H9 (cell line): ENCODE measurements around the gene VAMP2. TPM values are rescaled to one million over a fixed set of nuclear protein-coding genes. Genes with fewer than 3 reads are reported as not detected.

Experiments
- DNase-seq: peaks from one replicate; pipeline ENCODE4 v3.0.0-alpha.2; 2017
- H2AFZ ChIP-seq: one replicate; pipeline ENCODE4 v1.6.1; 2013; ENCODE audit warnings: mild to moderate bottlenecking, low read length, control low read depth, moderate library complexity
- H2AK5ac ChIP-seq: 2 replicates; pipeline ENCODE4 v1.6.1; 2013; ENCODE audit warnings: low read length, control low read depth, mixed read lengths; ENCODE audit not compliant: insufficient read length
- H2BK120ac ChIP-seq: one replicate; pipeline ENCODE4 v1.6.1; 2013; ENCODE audit warnings: low read depth, mild to moderate bottlenecking, low read length, control low read depth, inconsistent platforms; ENCODE audit not compliant: poor library complexity, severe bottlenecking
- H2BK12ac ChIP-seq: 2 replicates; pipeline ENCODE4 v1.6.1; 2013; ENCODE audit warnings: low read length, control low read depth, mixed read lengths, low read depth; ENCODE audit not compliant: insufficient read length
- H2BK15ac ChIP-seq: 2 replicates; pipeline ENCODE4 v1.6.1; 2013; ENCODE audit warnings: low read depth, low read length, control low read depth
- H2BK20ac ChIP-seq: one replicate; pipeline ENCODE4 v1.6.1; 2013; ENCODE audit warnings: low read depth, mild to moderate bottlenecking, low read length, control low read depth, inconsistent platforms; ENCODE audit not compliant: poor library complexity, severe bottlenecking
- H2BK5ac ChIP-seq: 2 replicates; pipeline ENCODE4 v1.6.1; 2013; ENCODE audit warnings: low read length, control low read depth, mixed read lengths; ENCODE audit not compliant: insufficient read length
- H3K14ac ChIP-seq: 2 replicates; pipeline ENCODE4 v1.6.1; 2013; ENCODE audit warnings: low read length, control low read depth; ENCODE audit not compliant: insufficient read depth
- H3K18ac ChIP-seq: 2 replicates; pipeline ENCODE4 v1.6.1; 2013; ENCODE audit warnings: low read depth, mild to moderate bottlenecking, mixed read lengths, low read length, control low read depth; ENCODE audit not compliant: insufficient read length
- H3K23ac ChIP-seq: 2 replicates; pipeline ENCODE4 v1.6.1; 2013; ENCODE audit warnings: low read length, control low read depth, mixed read lengths, low read depth; ENCODE audit not compliant: insufficient read length
- H3K23me2 ChIP-seq: 2 replicates; pipeline ENCODE4 v1.6.1; 2013; ENCODE audit warnings: low read depth, mild to moderate bottlenecking, mixed read lengths, low read length, control low read depth; ENCODE audit not compliant: insufficient read length, poor library complexity, severe bottlenecking
- H3K27ac ChIP-seq: 2 replicates; pipeline ENCODE4 v1.5.1; 2013; ENCODE audit warnings: low read length, control low read depth, mixed read lengths, low read depth; ENCODE audit not compliant: insufficient read length
- H3K27me3 ChIP-seq: 2 replicates; pipeline ENCODE4 v1.6.1; 2013; ENCODE audit warnings: low read length, control low read depth, inconsistent platforms; ENCODE audit not compliant: insufficient read depth
- H3K4ac ChIP-seq: 2 replicates; pipeline ENCODE4 v1.6.1; 2013; ENCODE audit warnings: low read depth, mild to moderate bottlenecking, control low read depth, inconsistent platforms, low read length, moderate library complexity
- H3K4me1 ChIP-seq: 2 replicates; pipeline ENCODE4 v1.6.1; 2013; ENCODE audit warnings: low read length, control low read depth, inconsistent platforms; ENCODE audit not compliant: insufficient read depth
- H3K4me2 ChIP-seq: 2 replicates; pipeline ENCODE4 v1.6.1; 2013; ENCODE audit warnings: low read length, control low read depth, mixed read lengths; ENCODE audit not compliant: insufficient read length, insufficient read depth
- H3K56ac ChIP-seq: 2 replicates; pipeline ENCODE4 v1.6.1; 2013; ENCODE audit warnings: low read depth, mild to moderate bottlenecking, mixed read lengths, low read length, control low read depth; ENCODE audit not compliant: insufficient read length
- H3K79me1 ChIP-seq: 2 replicates; pipeline ENCODE4 v1.6.1; 2013; ENCODE audit warnings: low read depth, mild to moderate bottlenecking, moderate library complexity, low read length, control low read depth, inconsistent platforms; ENCODE audit not compliant: insufficient read depth, poor library complexity, severe bottlenecking
- H3K79me2 ChIP-seq: 2 replicates; pipeline ENCODE4 v1.6.1; 2013; ENCODE audit warnings: low read length, control low read depth, inconsistent platforms; ENCODE audit not compliant: insufficient read depth
- H3K9ac ChIP-seq: 2 replicates; pipeline ENCODE4 v1.6.1; 2013; ENCODE audit warnings: low read length, control low read depth, mixed read lengths; ENCODE audit not compliant: insufficient read length; ENCODE audit errors: extremely low read depth
- H3K9me3 ChIP-seq: one replicate; pipeline ENCODE4 v1.6.1; 2013; ENCODE audit warnings: low read depth, low read length, inconsistent platforms; ENCODE audit not compliant: control insufficient read depth
- H3T11ph ChIP-seq: one replicate; pipeline ENCODE4 v1.6.1; 2013; ENCODE audit warnings: mild to moderate bottlenecking, low read length, control low read depth, inconsistent platforms
- H4K20me1 ChIP-seq: one replicate; pipeline ENCODE4 v1.6.1; 2013; ENCODE audit not compliant: control insufficient read depth, insufficient read length, insufficient read depth
- H4K5ac ChIP-seq: 2 replicates; pipeline ENCODE4 v1.6.1; 2013; ENCODE audit warnings: low read depth, mild to moderate bottlenecking, mixed read lengths, low read length, control low read depth; ENCODE audit not compliant: insufficient read length
- H4K8ac ChIP-seq: replicated peaks from 2 replicates; pipeline ENCODE4 v1.6.1; 2013; ENCODE audit warnings: low read length, control low read depth, mixed read lengths, low read depth; ENCODE audit not compliant: insufficient read length
- H4K91ac ChIP-seq: 2 replicates; pipeline ENCODE4 v1.6.1; 2013; ENCODE audit warnings: low read depth, mild to moderate bottlenecking, moderate library complexity, mixed read lengths, low read length, control low read depth; ENCODE audit not compliant: insufficient read length
- H3K27ac Mint-ChIP-seq, 3 experiments: 2 replicates in 2 of 3; 3 replicates in 1 of 3; pipeline ENCODE4 v1.8.0; 2020 to 2021; ENCODE audit warnings: mixed read lengths in 3 of 3, mild to moderate bottlenecking in 1 of 3, moderate library complexity in 1 of 3
- H3K27me3 Mint-ChIP-seq: 2 replicates; pipeline ENCODE4 v1.8.0; 2021; ENCODE audit warnings: low read depth, mild to moderate bottlenecking, moderate library complexity, mixed read lengths
- H3K36me3 Mint-ChIP-seq, 3 experiments: 2 replicates in 2 of 3; 3 replicates in 1 of 3; pipeline ENCODE4 v1.8.0; 2020 to 2021; ENCODE audit warnings: low read depth in 3 of 3, mixed read lengths in 3 of 3; ENCODE audit not compliant: insufficient read depth in 1 of 3
- H3K4me1 Mint-ChIP-seq, 2 experiments: 2 replicates each; pipeline ENCODE4 v1.8.0; 2020; ENCODE audit warnings: mixed read lengths in 2 of 2
- H3K4me3 Mint-ChIP-seq, 2 experiments: 2 replicates in 1 of 2; 3 replicates in 1 of 2; pipeline ENCODE4 v1.8.0; 2020 to 2021; ENCODE audit warnings: mild to moderate bottlenecking in 2 of 2, mixed read lengths in 2 of 2, moderate library complexity in 1 of 2
- H3K9me3 Mint-ChIP-seq, 2 experiments: 2 replicates in 1 of 2; 3 replicates in 1 of 2; pipeline ENCODE4 v1.8.0; 2020; ENCODE audit warnings: mild to moderate bottlenecking in 2 of 2, mixed read lengths in 2 of 2, moderate library complexity in 1 of 2
- WGBS: extraction: QIAGEN DNeasy Blood & Tissue Kit; methylation state at CpG from one replicate; pipeline ENCODE4 v1.1.7; 2013; ENCODE audit warnings: missing lambda C conversion rate, low lambda C conversion rate, mixed read lengths; ENCODE audit not compliant: insufficient read length; ENCODE audit errors: extremely low coverage; 5-methylcytosine and 5-hydroxymethylcytosine counted together
- total RNA-seq: library from RNA; stranded (reverse); gene quantifications from 2 replicates; pipeline ENCODE4 v1.2.1, GENCODE V29; 2021
- TF ChIP-seq, protein P1 (sequence below): fragments of 200-600 bp; sonication (generic); conservative IDR thresholded peaks from 3 replicates; pipeline ENCODE4 v1.8.0; 2021; ENCODE audit warnings: antibody characterized with exemption, mild to moderate bottlenecking

The VAMP2 gene
- total RNA-seq, 1 experiment from 2014 or later: 22.8 TPM

DNA sequence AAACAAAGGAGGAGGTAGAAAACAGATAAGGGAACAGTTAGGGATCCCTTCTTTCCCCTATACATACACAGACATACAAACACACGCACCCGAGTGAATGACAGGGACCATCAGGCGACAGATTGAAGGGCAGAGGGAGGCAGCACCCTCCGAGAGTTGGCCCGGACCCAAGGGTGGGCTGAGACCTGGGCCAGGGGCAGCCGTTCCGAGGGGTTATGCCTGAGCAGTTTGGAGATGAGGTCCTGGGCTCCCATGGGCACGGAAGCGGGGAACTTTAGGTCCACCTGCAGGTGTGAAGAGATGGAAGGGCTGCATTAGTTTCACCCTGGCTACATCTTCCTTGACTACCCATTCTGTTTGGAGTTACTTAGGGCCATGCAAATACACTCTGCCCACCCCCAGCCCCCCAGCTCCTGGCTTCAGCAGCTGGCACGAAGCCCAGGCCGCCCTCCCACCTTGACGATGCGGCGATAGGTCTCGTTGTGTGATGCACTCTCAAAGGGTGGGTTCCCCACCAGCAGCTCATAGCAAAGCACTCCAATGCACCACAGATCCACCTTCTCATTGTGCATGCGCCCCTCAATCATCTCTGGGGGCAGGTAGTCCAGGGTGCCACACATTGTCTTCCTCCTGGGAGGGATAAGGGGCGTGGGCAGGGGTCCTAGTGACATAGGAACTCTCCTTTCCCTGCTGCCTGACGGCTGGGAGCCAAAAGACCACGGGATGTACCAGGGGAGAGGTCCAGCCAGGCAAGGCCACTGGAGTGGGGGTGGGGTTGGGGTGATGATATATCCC lies 42.2 kb upstream of the VAMP2 start:
- DNase-seq: no peak
- Mint-ChIP-seq H3K4me1 (peaks cover 5 to 18% of the 10 kb centered on the region in 2 experiments), H3K27ac (peak overlapping the region in 1 of 3 experiments; percentile 53; a peak in 1 of 7 replicates), H3K27me3 (no peaks in the 10 kb centered on the region), H3K4me3 (no peak overlapping the region), H3K36me3 (peaks cover 51 to 54% (median 53%) of the 10 kb centered on the region in 3 experiments), H3K9me3 (no peaks in the 10 kb centered on the region)
- Histone ChIP-seq H3K18ac (no peak overlapping the region), H3K79me1 (peaks cover 3% of the 10 kb centered on the region), H3K4me2 (no peak overlapping the region), H2BK5ac (no peak overlapping the region), H2AK5ac (no peak overlapping the region), H4K91ac (no peak overlapping the region), H3K23me2 (peaks cover 3% of the 10 kb centered on the region), H3K27ac (no peak overlapping the region), H2BK20ac (no peak overlapping the region), H4K20me1 (no peaks in the 10 kb centered on the region), H3K56ac (no peak overlapping the region), H4K8ac (no peak overlapping the region), H2BK12ac (no peak overlapping the region), H2BK15ac (no peak overlapping the region), H2AFZ (no peak overlapping the region), H3K9ac (no peak overlapping the region), H3K14ac (no peak overlapping the region), H3K23ac (no peak overlapping the region), H3K27me3 (no peaks in the 10 kb centered on the region), H4K5ac (no peak overlapping the region), H2BK120ac (no peak overlapping the region), H3K4me1 (no peaks in the 10 kb centered on the region), H3K9me3 (no peaks in the 10 kb centered on the region), H3K4ac (no peak overlapping the region), H3T11ph (no peak overlapping the region), H3K79me2 (peaks cover 4% of the 10 kb centered on the region; the same call in 1 of the 2 replicates)
- WGBS: no CpG with 5 or more reads among the region's 19 CpGs
- TF ChIP-seq, protein P1, sequence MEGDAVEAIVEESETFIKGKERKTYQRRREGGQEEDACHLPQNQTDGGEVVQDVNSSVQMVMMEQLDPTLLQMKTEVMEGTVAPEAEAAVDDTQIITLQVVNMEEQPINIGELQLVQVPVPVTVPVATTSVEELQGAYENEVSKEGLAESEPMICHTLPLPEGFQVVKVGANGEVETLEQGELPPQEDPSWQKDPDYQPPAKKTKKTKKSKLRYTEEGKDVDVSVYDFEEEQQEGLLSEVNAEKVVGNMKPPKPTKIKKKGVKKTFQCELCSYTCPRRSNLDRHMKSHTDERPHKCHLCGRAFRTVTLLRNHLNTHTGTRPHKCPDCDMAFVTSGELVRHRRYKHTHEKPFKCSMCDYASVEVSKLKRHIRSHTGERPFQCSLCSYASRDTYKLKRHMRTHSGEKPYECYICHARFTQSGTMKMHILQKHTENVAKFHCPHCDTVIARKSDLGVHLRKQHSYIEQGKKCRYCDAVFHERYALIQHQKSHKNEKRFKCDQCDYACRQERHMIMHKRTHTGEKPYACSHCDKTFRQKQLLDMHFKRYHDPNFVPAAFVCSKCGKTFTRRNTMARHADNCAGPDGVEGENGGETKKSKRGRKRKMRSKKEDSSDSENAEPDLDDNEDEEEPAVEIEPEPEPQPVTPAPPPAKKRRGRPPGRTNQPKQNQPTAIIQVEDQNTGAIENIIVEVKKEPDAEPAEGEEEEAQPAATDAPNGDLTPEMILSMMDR: no peak
